ENCODE data around the gene COL1A2. TPM values are rescaled to one million over a fixed set of nuclear protein-coding genes. Genes with fewer than 3 reads are reported as not detected.

COL1A2 gene
- total RNA-seq, 1 donor from 2014 or later: 46.9 TPM

- DNase-seq (ENCODE audit: low read depth) (no peak), FAIRE-seq (no peak)
- no peaks in the 10 kb centered on the region for H3K27me3 ChIP-seq (ENCODE audit: control insufficient read depth, insufficient read depth, low read length)
- H3K36me3 ChIP-seq (ENCODE audit: control insufficient read depth, insufficient read depth, low read length): no peaks in the 10 kb centered on the region
- no peak overlapping the region for H3K4me3 ChIP-seq (ENCODE audit: low read depth, low read length)
- no peak for TF ChIP-seq CTCF (IDR thresholded peaks at IDR 0.05; ENCODE audit: insufficient read depth, low read length, severe bottlenecking)
Measured at GRCh38 chr7:94411188-94411466, 16.4 kb downstream of the COL1A2 start.

GRCh38 chr7:94412762-94413322, 18.1 kb downstream of the COL1A2 start:
- no peaks in the 10 kb centered on the region for H3K27me3 ChIP-seq (ENCODE audit: control insufficient read depth, insufficient read depth, low read length)
- H3K36me3 ChIP-seq (ENCODE audit: control insufficient read depth, insufficient read depth, low read length): no peaks in the 10 kb centered on the region
- DNase-seq (ENCODE audit: low read depth) (no peak), FAIRE-seq (no peak)
- no peak overlapping the region for H3K4me3 ChIP-seq (ENCODE audit: low read depth, low read length)
- no peak for TF ChIP-seq CTCF (IDR thresholded peaks at IDR 0.05; ENCODE audit: insufficient read depth, low read length, severe bottlenecking)

GRCh38 chr7:94414481-94414880, 19.8 kb downstream of the COL1A2 start:
- no peaks in the 10 kb centered on the region for H3K27me3 ChIP-seq (ENCODE audit: control insufficient read depth, insufficient read depth, low read length)
- H3K4me3 ChIP-seq (ENCODE audit: low read depth, low read length): no peak overlapping the region
- no peaks in the 10 kb centered on the region for H3K36me3 ChIP-seq (ENCODE audit: control insufficient read depth, insufficient read depth, low read length)
- TF ChIP-seq CTCF (IDR thresholded peaks at IDR 0.05; ENCODE audit: insufficient read depth, low read length, severe bottlenecking): no peak
- FAIRE-seq (no peak), DNase-seq (ENCODE audit: low read depth) (no peak)

- DNase-seq (ENCODE audit: low read depth): no peak
- Histone ChIP-seq H3K36me3 (ENCODE audit: control insufficient read depth, insufficient read depth, low read length) (no peaks in the 10 kb centered on the region), H3K4me3 (ENCODE audit: low read depth, low read length) (no peak overlapping the region), H3K27me3 (ENCODE audit: control insufficient read depth, insufficient read depth, low read length) (no peaks in the 10 kb centered on the region)
- FAIRE-seq: no peak
- no peak for TF ChIP-seq CTCF (IDR thresholded peaks at IDR 0.05; ENCODE audit: insufficient read depth, low read length, severe bottlenecking)
Measured at GRCh38 chr7:94414980-94415379, 20.3 kb downstream of the COL1A2 start.

- Histone ChIP-seq H3K36me3 (ENCODE audit: control insufficient read depth, insufficient read depth, low read length) (no peaks in the 10 kb centered on the region), H3K27me3 (ENCODE audit: control insufficient read depth, insufficient read depth, low read length) (no peaks in the 10 kb centered on the region), H3K4me3 (ENCODE audit: low read depth, low read length) (no peak overlapping the region)
- DNase-seq (ENCODE audit: low read depth) (no peak), FAIRE-seq (no peak)
- no peak for TF ChIP-seq CTCF (IDR thresholded peaks at IDR 0.05; ENCODE audit: insufficient read depth, low read length, severe bottlenecking)
Measured at GRCh38 chr7:94417306-94417705, 22.6 kb downstream of the COL1A2 start.

GRCh38 chr7:94417901-94418300, 23.2 kb downstream of the COL1A2 start:
- no peak for TF ChIP-seq CTCF (IDR thresholded peaks at IDR 0.05; ENCODE audit: insufficient read depth, low read length, severe bottlenecking)
- DNase-seq (ENCODE audit: low read depth): no peak
- no peaks in the 10 kb centered on the region for H3K36me3 ChIP-seq (ENCODE audit: control insufficient read depth, insufficient read depth, low read length)
- no peak for FAIRE-seq
- no peak overlapping the region for H3K4me3 ChIP-seq (ENCODE audit: low read depth, low read length)
- H3K27me3 ChIP-seq (ENCODE audit: control insufficient read depth, insufficient read depth, low read length): no peaks in the 10 kb centered on the region
